Measurements from ENCODE around the gene EIF3I.

The EIF3I gene

GRCh38 chr1:32200226-32201010, 21.8 kb upstream of the EIF3I start, which contains the start of gene CCDC28B:
Gene CCDC28B, plus strand, starts transcription at chr1:32200595. Its CDS starts 1,341 bp downstream, at chr1:32201936.
- Histone ChIP-seq H3K9me3 (ENCODE audit: control insufficient read depth, low read length) (no peaks in the 10 kb centered on the region), H3K27me3 (ENCODE audit: control insufficient read depth, insufficient read depth, low read length) (no peaks in the 10 kb centered on the region), H3K4me3 (ENCODE audit: low read length) (peak within 1 kb of the TSS; percentile 62), H3K9ac (ENCODE audit: low read length) (peak within 1 kb of the TSS; percentile 69), H3K36me3 (ENCODE audit: control insufficient read depth, insufficient read depth, low read length) (peaks cover 10% of the 10 kb centered on the region), H3K4me1 (ENCODE audit: control insufficient read depth, insufficient read depth, low read length) (peaks cover 23% of the 10 kb centered on the region)

GRCh38 chr1:32201011-32201855, 21.0 kb upstream of the EIF3I start:
- Histone ChIP-seq H3K9me3 (ENCODE audit: control insufficient read depth, low read length) (no peaks in the 10 kb centered on the region), H3K4me1 (ENCODE audit: control insufficient read depth, insufficient read depth, low read length) (peaks cover 27% of the 10 kb centered on the region), H3K4me3 (ENCODE audit: low read length) (peak overlapping the region; percentile 9), H3K36me3 (ENCODE audit: control insufficient read depth, insufficient read depth, low read length) (peaks cover 7% of the 10 kb centered on the region), H3K27me3 (ENCODE audit: control insufficient read depth, insufficient read depth, low read length) (no peaks in the 10 kb centered on the region), H3K9ac (ENCODE audit: low read length) (peak overlapping the region; percentile 6)

- Histone ChIP-seq H3K4me3 (ENCODE audit: low read length) (peak overlapping the region; percentile 32), H3K27me3 (ENCODE audit: control insufficient read depth, insufficient read depth, low read length) (no peaks in the 10 kb centered on the region), H3K9ac (ENCODE audit: low read length) (peak overlapping the region; percentile 73), H3K4me1 (ENCODE audit: control insufficient read depth, insufficient read depth, low read length) (peaks cover 47% of the 10 kb centered on the region), H3K36me3 (ENCODE audit: control insufficient read depth, insufficient read depth, low read length) (no peaks in the 10 kb centered on the region), H3K9me3 (ENCODE audit: control insufficient read depth, low read length) (no peaks in the 10 kb centered on the region)
Observed at GRCh38 chr1:32204943-32205361, 17.3 kb upstream of the EIF3I start.

GRCh38 chr1:32205401-32206370, 16.5 kb upstream of the EIF3I start, which contains the start of gene IQCC:
Gene IQCC, plus strand, starts transcription at chr1:32205671. Its CDS starts 11 bp downstream, at chr1:32205682.
- H3K9ac ChIP-seq (ENCODE audit: low read length), result peak within 1 kb of the TSS; percentile 73
- H3K27me3 ChIP-seq (ENCODE audit: control insufficient read depth, insufficient read depth, low read length), result no peaks in the 10 kb centered on the region
- peaks cover 41% of the 10 kb centered on the region for H3K4me1 ChIP-seq (ENCODE audit: control insufficient read depth, insufficient read depth, low read length)
- no peaks in the 10 kb centered on the region for H3K36me3 ChIP-seq (ENCODE audit: control insufficient read depth, insufficient read depth, low read length)
- H3K9me3 ChIP-seq (ENCODE audit: control insufficient read depth, low read length), result no peaks in the 10 kb centered on the region
- H3K4me3 ChIP-seq (ENCODE audit: low read length), result peak within 1 kb of the TSS; percentile 32

GRCh38 chr1:32208469-32208868, 13.7 kb upstream of the EIF3I start:
- Histone ChIP-seq H3K9me3 (ENCODE audit: control insufficient read depth, low read length) (no peaks in the 10 kb centered on the region), H3K4me3 (ENCODE audit: low read length) (no peak overlapping the region)

GRCh38 chr1:32208891-32209328, 13.3 kb upstream of the EIF3I start, which contains the start of gene DCDC2B:
Gene DCDC2B, plus strand, starts transcription at chr1:32209089. Its CDS starts 5 bp downstream, at chr1:32209094.
- Histone ChIP-seq H3K36me3 (ENCODE audit: control insufficient read depth, insufficient read depth, low read length) (no peaks in the 10 kb centered on the region), H3K9ac (ENCODE audit: low read length) (no peak within 1 kb of the TSS), H3K4me1 (ENCODE audit: control insufficient read depth, insufficient read depth, low read length) (peaks cover 31% of the 10 kb centered on the region), H3K4me3 (ENCODE audit: low read length) (no peak within 1 kb of the TSS), H3K9me3 (ENCODE audit: control insufficient read depth, low read length) (no peaks in the 10 kb centered on the region), H3K27me3 (ENCODE audit: control insufficient read depth, insufficient read depth, low read length) (no peaks in the 10 kb centered on the region)

More at GRCh38 chr1:32208469-32208868, 13.7 kb upstream of the EIF3I start:
- Histone ChIP-seq H3K27me3 (ENCODE audit: control insufficient read depth, insufficient read depth, low read length) (no peaks in the 10 kb centered on the region), H3K9ac (ENCODE audit: low read length) (no peak overlapping the region), H3K4me1 (ENCODE audit: control insufficient read depth, insufficient read depth, low read length) (peaks cover 31% of the 10 kb centered on the region), H3K36me3 (ENCODE audit: control insufficient read depth, insufficient read depth, low read length) (no peaks in the 10 kb centered on the region)

- Histone ChIP-seq H3K9me3 (ENCODE audit: control insufficient read depth, low read length) (no peaks in the 10 kb centered on the region), H3K4me1 (ENCODE audit: control insufficient read depth, insufficient read depth, low read length) (peaks cover 19% of the 10 kb centered on the region), H3K4me3 (ENCODE audit: low read length) (no peak overlapping the region), H3K36me3 (ENCODE audit: control insufficient read depth, insufficient read depth, low read length) (peaks cover 11% of the 10 kb centered on the region), H3K9ac (ENCODE audit: low read length) (no peak overlapping the region), H3K27me3 (ENCODE audit: control insufficient read depth, insufficient read depth, low read length) (no peaks in the 10 kb centered on the region)
Observed at GRCh38 chr1:32215629-32216480, 6.4 kb upstream of the EIF3I start.

- H3K9ac ChIP-seq (ENCODE audit: low read length), result no peak overlapping the region
- H3K9me3 ChIP-seq (ENCODE audit: control insufficient read depth, low read length), result no peaks in the 10 kb centered on the region
- no peaks in the 10 kb centered on the region for H3K27me3 ChIP-seq (ENCODE audit: control insufficient read depth, insufficient read depth, low read length)
- H3K4me3 ChIP-seq (ENCODE audit: low read length), result no peak overlapping the region
- peaks cover 26% of the 10 kb centered on the region for H3K4me1 ChIP-seq (ENCODE audit: control insufficient read depth, insufficient read depth, low read length)
- H3K36me3 ChIP-seq (ENCODE audit: control insufficient read depth, insufficient read depth, low read length), result peaks cover 11% of the 10 kb centered on the region
Observed at GRCh38 chr1:32216566-32216965, 5.6 kb upstream of the EIF3I start.

- no peaks in the 10 kb centered on the region for H3K9me3 ChIP-seq (ENCODE audit: control insufficient read depth, low read length)
- no peaks in the 10 kb centered on the region for H3K27me3 ChIP-seq (ENCODE audit: control insufficient read depth, insufficient read depth, low read length)
- H3K9ac ChIP-seq (ENCODE audit: low read length), result no peak overlapping the region
- peaks cover 11% of the 10 kb centered on the region for H3K36me3 ChIP-seq (ENCODE audit: control insufficient read depth, insufficient read depth, low read length)
- H3K4me1 ChIP-seq (ENCODE audit: control insufficient read depth, insufficient read depth, low read length), result peaks cover 39% of the 10 kb centered on the region
- no peak overlapping the region for H3K4me3 ChIP-seq (ENCODE audit: low read length)
Observed at GRCh38 chr1:32219022-32219421, 3.2 kb upstream of the EIF3I start.

GRCh38 chr1:32220746-32221580, 1.2 kb upstream of the EIF3I start:
- H3K9me3 ChIP-seq (ENCODE audit: control insufficient read depth, low read length), result no peaks in the 10 kb centered on the region
- no peaks in the 10 kb centered on the region for H3K36me3 ChIP-seq (ENCODE audit: control insufficient read depth, insufficient read depth, low read length)
- peak overlapping the region; percentile 99 for H3K9ac ChIP-seq (ENCODE audit: low read length)
- H3K4me3 ChIP-seq (ENCODE audit: low read length), result peak overlapping the region; percentile 94
- no peaks in the 10 kb centered on the region for H3K27me3 ChIP-seq (ENCODE audit: control insufficient read depth, insufficient read depth, low read length)
- H3K4me1 ChIP-seq (ENCODE audit: control insufficient read depth, insufficient read depth, low read length), result peaks cover 33% of the 10 kb centered on the region

Measured in mucosa of stomach (tissue), 1 donor.